ENCODE results near the gene TOR4A. TPM values are rescaled to one million over a fixed set of nuclear protein-coding genes. Genes with fewer than 3 reads are reported as not detected.

Gene TOR4A
- total and polyA plus RNA-seq, 9 of the 15 experiments (the other 6 are each of a cell fraction or from before 2014, with no cell fraction given) = 3.9 to 49.2 (median 8.8) TPM

DNA sequence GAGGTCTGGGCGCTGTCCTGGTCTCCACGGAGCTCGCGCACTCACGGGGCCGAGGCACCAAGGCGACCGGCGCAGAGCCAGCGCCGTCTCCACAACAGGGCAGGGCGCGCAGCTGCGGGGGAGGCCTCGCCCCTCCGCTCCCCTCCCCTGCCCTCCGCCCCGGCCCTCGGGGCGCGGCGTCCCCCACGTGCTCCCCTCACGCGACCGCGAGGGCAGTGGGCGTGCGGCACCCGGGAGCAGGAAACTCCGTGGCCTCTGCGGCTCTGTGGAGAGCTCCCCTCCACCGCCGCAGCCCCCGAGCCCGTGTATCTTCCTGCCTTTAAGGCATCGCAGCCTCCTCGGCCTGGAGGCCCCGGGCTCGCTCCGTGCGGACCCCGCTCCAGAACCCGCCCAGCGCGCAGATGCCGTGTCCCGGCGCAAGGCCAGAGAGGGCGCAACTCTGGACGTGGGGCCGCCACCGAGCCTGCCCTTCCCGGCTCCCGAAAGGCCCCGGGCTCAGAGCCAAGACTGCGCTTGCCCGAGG, 37.1 kb upstream of the TOR4A start (continued):
- TF ChIP-seq, protein P1, sequence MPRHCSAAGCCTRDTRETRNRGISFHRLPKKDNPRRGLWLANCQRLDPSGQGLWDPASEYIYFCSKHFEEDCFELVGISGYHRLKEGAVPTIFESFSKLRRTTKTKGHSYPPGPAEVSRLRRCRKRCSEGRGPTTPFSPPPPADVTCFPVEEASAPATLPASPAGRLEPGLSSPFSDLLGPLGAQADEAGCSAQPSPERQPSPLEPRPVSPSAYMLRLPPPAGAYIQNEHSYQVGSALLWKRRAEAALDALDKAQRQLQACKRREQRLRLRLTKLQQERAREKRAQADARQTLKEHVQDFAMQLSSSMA (CRISPR knock-in tag; IDR thresholded peaks at IDR 0.05) = peak; percentile 71; the same call in 1 of the 2 replicates
- TF ChIP-seq, protein P2, sequence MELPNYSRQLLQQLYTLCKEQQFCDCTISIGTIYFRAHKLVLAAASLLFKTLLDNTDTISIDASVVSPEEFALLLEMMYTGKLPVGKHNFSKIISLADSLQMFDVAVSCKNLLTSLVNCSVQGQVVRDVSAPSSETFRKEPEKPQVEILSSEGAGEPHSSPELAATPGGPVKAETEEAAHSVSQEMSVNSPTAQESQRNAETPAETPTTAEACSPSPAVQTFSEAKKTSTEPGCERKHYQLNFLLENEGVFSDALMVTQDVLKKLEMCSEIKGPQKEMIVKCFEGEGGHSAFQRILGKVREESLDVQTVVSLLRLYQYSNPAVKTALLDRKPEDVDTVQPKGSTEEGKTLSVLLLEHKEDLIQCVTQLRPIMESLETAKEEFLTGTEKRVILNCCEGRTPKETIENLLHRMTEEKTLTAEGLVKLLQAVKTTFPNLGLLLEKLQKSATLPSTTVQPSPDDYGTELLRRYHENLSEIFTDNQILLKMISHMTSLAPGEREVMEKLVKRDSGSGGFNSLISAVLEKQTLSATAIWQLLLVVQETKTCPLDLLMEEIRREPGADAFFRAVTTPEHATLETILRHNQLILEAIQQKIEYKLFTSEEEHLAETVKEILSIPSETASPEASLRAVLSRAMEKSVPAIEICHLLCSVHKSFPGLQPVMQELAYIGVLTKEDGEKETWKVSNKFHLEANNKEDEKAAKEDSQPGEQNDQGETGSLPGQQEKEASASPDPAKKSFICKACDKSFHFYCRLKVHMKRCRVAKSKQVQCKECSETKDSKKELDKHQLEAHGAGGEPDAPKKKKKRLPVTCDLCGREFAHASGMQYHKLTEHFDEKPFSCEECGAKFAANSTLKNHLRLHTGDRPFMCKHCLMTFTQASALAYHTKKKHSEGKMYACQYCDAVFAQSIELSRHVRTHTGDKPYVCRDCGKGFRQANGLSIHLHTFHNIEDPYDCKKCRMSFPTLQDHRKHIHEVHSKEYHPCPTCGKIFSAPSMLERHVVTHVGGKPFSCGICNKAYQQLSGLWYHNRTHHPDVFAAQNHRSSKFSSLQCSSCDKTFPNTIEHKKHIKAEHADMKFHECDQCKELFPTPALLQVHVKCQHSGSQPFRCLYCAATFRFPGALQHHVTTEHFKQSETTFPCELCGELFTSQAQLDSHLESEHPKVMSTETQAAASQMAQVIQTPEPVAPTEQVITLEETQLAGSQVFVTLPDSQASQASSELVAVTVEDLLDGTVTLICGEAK (IDR thresholded peaks at IDR 0.05) = no peak
- TF ChIP-seq, protein P2 (CRISPR knock-in tag; IDR thresholded peaks at IDR 0.05) = no peak
- TF ChIP-seq HLTF (IDR thresholded peaks at IDR 0.05) (peak; percentile 71; the same call in 1 of the 2 replicates), SRSF3 (IDR thresholded peaks at IDR 0.05; ENCODE audit: insufficient read depth, low read length) (0 out of 2 replicates have a peak, but pooled peaks have one; percentile 15), DIDO1 (tag; IDR thresholded peaks at IDR 0.05; ENCODE audit: low read depth) (0 out of 2 replicates have a peak, but pooled peaks have one; percentile 36), STAG1 (CRISPR knock-in tag; IDR thresholded peaks at IDR 0.05; ENCODE audit: borderline replicate concordance) (no peak; the same call in 1 of the 2 replicates), ZKSCAN1 (IDR thresholded peaks at IDR 0.05; ENCODE audit: low read depth, low read length) (no peak), SMARCB1 (IDR thresholded peaks at IDR 0.05; ENCODE audit: insufficient read length, low read depth) (no peak), TCF7L2 (IDR thresholded peaks at IDR 0.05; ENCODE audit: low read depth, low read length) (no peak), ZFPM2 (CRISPR knock-in tag; IDR thresholded peaks at IDR 0.05) (no peak), ESRRA (IDR thresholded peaks at IDR 0.05; ENCODE audit: borderline replicate concordance, low read depth) (peak; percentile 67; the same call in 1 of the 2 replicates)
- TF ChIP-seq, protein P3, sequence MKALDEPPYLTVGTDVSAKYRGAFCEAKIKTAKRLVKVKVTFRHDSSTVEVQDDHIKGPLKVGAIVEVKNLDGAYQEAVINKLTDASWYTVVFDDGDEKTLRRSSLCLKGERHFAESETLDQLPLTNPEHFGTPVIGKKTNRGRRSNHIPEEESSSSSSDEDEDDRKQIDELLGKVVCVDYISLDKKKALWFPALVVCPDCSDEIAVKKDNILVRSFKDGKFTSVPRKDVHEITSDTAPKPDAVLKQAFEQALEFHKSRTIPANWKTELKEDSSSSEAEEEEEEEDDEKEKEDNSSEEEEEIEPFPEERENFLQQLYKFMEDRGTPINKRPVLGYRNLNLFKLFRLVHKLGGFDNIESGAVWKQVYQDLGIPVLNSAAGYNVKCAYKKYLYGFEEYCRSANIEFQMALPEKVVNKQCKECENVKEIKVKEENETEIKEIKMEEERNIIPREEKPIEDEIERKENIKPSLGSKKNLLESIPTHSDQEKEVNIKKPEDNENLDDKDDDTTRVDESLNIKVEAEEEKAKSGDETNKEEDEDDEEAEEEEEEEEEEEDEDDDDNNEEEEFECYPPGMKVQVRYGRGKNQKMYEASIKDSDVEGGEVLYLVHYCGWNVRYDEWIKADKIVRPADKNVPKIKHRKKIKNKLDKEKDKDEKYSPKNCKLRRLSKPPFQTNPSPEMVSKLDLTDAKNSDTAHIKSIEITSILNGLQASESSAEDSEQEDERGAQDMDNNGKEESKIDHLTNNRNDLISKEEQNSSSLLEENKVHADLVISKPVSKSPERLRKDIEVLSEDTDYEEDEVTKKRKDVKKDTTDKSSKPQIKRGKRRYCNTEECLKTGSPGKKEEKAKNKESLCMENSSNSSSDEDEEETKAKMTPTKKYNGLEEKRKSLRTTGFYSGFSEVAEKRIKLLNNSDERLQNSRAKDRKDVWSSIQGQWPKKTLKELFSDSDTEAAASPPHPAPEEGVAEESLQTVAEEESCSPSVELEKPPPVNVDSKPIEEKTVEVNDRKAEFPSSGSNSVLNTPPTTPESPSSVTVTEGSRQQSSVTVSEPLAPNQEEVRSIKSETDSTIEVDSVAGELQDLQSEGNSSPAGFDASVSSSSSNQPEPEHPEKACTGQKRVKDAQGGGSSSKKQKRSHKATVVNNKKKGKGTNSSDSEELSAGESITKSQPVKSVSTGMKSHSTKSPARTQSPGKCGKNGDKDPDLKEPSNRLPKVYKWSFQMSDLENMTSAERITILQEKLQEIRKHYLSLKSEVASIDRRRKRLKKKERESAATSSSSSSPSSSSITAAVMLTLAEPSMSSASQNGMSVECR (CRISPR knock-in tag; IDR thresholded peaks at IDR 0.05) = peak; percentile 78; the same call in 1 of the 2 replicates
